22Rv1 (cell line): ENCODE data around the gene ZNF697.
A peak's percentile ranks its signal among the peaks of the same experiment; 100 is the strongest.
"Not testable (repeated sequence)": the region's sequence is repeated elsewhere in the genome, so short reads cannot be mapped to it uniquely, and the experiment has no call there.

Experiments used
- H3K27ac ChIP-seq: fragments of 450-650 bp; 2 replicates; pipeline ENCODE4 v1.5.1; 2017
- CTCF ChIP-seq: fragments of 450-650 bp; IDR thresholded peaks from 2 replicates; pipeline ENCODE4 v1.5.1; 2017; ENCODE audit warnings: mild to moderate bottlenecking
- ZFX ChIP-seq: fragments of 450-650 bp; IDR thresholded peaks from 2 replicates; pipeline ENCODE4 v1.6.1; 2017; ENCODE audit warnings: antibody characterized with exemption, borderline replicate concordance

The ZNF697 gene

GRCh38 chr1:119607087-119607807 lies 40.8 kb downstream of the ZNF697 start:
- H3K27ac ChIP-seq = not testable (repeated sequence)
- TF ChIP-seq CTCF = peak; percentile 26

GRCh38 chr1:119606394-119606793 lies 41.7 kb downstream of the ZNF697 start:
- TF ChIP-seq CTCF (no peak), ZFX (no peak)
- H3K27ac ChIP-seq = no peak overlapping the region

GRCh38 chr1:119605686-119606085 lies 42.4 kb downstream of the ZNF697 start:
- TF ChIP-seq ZFX (no peak), CTCF (no peak)
- no peak overlapping the region for H3K27ac ChIP-seq

GRCh38 chr1:119605080-119605479 lies 43.0 kb downstream of the ZNF697 start:
- not testable (repeated sequence) for H3K27ac ChIP-seq

GRCh38 chr1:119603695-119604094 lies 44.4 kb downstream of the ZNF697 start:
- no peak overlapping the region for H3K27ac ChIP-seq
- no peak for TF ChIP-seq CTCF
- no peak for TF ChIP-seq ZFX

- not testable (repeated sequence) for H3K27ac ChIP-seq
Observed at GRCh38 chr1:119603241-119603640, 44.8 kb downstream of the ZNF697 start.

- H3K27ac ChIP-seq = not testable (repeated sequence)
Observed at GRCh38 chr1:119602789-119603188, 45.3 kb downstream of the ZNF697 start.

GRCh38 chr1:119602169-119602568 lies 45.9 kb downstream of the ZNF697 start:
- TF ChIP-seq CTCF = no peak
- no peak for TF ChIP-seq ZFX
- H3K27ac ChIP-seq = no peak overlapping the region

GRCh38 chr1:119600976-119601375 lies 47.1 kb downstream of the ZNF697 start:
- TF ChIP-seq ZFX (no peak), CTCF (no peak)
- no peak overlapping the region for H3K27ac ChIP-seq
